Dendritic cell treated with granulocyte-macrophage colony-stimulating factor and Interleukin-4, amounts not matched to agents 40 ng/mL and 50 ng/mL, for 4 days (primary cell): ENCODE measurements around the gene MCC.

ENCODE experiments used
- H3K27ac Mint-ChIP-seq: one replicate; pipeline ENCODE4 v1.8.0; 2022; ENCODE audit warnings: mild to moderate bottlenecking, mixed read lengths
- H3K27me3 Mint-ChIP-seq: one replicate; pipeline ENCODE4 v1.8.0; 2022; ENCODE audit warnings: mild to moderate bottlenecking, mixed read lengths
- H3K36me3 Mint-ChIP-seq: one replicate; pipeline ENCODE4 v1.8.0; 2022; ENCODE audit warnings: low read depth, mixed read lengths
- H3K4me1 Mint-ChIP-seq: one replicate; pipeline ENCODE4 v1.8.0; 2022; ENCODE audit warnings: low read depth, mixed read lengths
- H3K4me3 Mint-ChIP-seq: one replicate; pipeline ENCODE4 v1.8.0; 2022; ENCODE audit warnings: mild to moderate bottlenecking, moderate library complexity, mixed read lengths
- H3K9me3 Mint-ChIP-seq: one replicate; pipeline ENCODE4 v1.8.0; 2022; ENCODE audit warnings: mixed read lengths
- intact Hi-C: fragments of 100-400 bp; cut with micrococcal nuclease; formaldehyde crosslinking; loops from one replicate; pipeline ENCODE4 v1.15.0; 2022

The MCC gene

GRCh38 chr5:113205323-113205722 lies 282.9 kb downstream of the MCC start:
- intact Hi-C loops = no loop called here
- H3K36me3 Mint-ChIP-seq = no peaks in the 10 kb centered on the region
- H3K4me3 Mint-ChIP-seq = no peak overlapping the region
- peaks cover 1% of the 10 kb centered on the region for H3K27me3 Mint-ChIP-seq
- H3K27ac Mint-ChIP-seq = no peak overlapping the region
- H3K4me1 Mint-ChIP-seq = no peaks in the 10 kb centered on the region
- H3K9me3 Mint-ChIP-seq = no peaks in the 10 kb centered on the region

- no peaks in the 10 kb centered on the region for H3K4me1 Mint-ChIP-seq
- no peaks in the 10 kb centered on the region for H3K9me3 Mint-ChIP-seq
- intact Hi-C loops = no loop called here
- peaks cover 1% of the 10 kb centered on the region for H3K27me3 Mint-ChIP-seq
- H3K27ac Mint-ChIP-seq = no peak overlapping the region
- H3K4me3 Mint-ChIP-seq = no peak overlapping the region
- no peaks in the 10 kb centered on the region for H3K36me3 Mint-ChIP-seq
Observed at GRCh38 chr5:113204525-113205161, 283.6 kb downstream of the MCC start.

- H3K4me3 Mint-ChIP-seq = no peak overlapping the region
- H3K27ac Mint-ChIP-seq = no peak overlapping the region
- no peaks in the 10 kb centered on the region for H3K9me3 Mint-ChIP-seq
- no peaks in the 10 kb centered on the region for H3K4me1 Mint-ChIP-seq
- peaks cover 1% of the 10 kb centered on the region for H3K27me3 Mint-ChIP-seq
- no peaks in the 10 kb centered on the region for H3K36me3 Mint-ChIP-seq
- intact Hi-C loops = no loop called here
Observed at GRCh38 chr5:113203916-113204315, 284.3 kb downstream of the MCC start.

GRCh38 chr5:113202746-113203716 lies 285.2 kb downstream of the MCC start:
- intact Hi-C loops = no loop called here
- Mint-ChIP-seq H3K4me1 (no peaks in the 10 kb centered on the region), H3K9me3 (no peaks in the 10 kb centered on the region), H3K27me3 (peaks cover 1% of the 10 kb centered on the region), H3K36me3 (no peaks in the 10 kb centered on the region), H3K4me3 (no peak overlapping the region), H3K27ac (no peak overlapping the region)

- H3K27ac Mint-ChIP-seq = no peak overlapping the region
Observed at GRCh38 chr5:113202287-113202686, 286.0 kb downstream of the MCC start.

GRCh38 chr5:113201715-113202114 lies 286.5 kb downstream of the MCC start:
- Mint-ChIP-seq H3K36me3 (no peaks in the 10 kb centered on the region), H3K9me3 (no peaks in the 10 kb centered on the region), H3K4me3 (no peak overlapping the region), H3K27me3 (peaks cover 3% of the 10 kb centered on the region), H3K4me1 (no peaks in the 10 kb centered on the region), H3K27ac (no peak overlapping the region)
- intact Hi-C loops = no loop called here

More at GRCh38 chr5:113202287-113202686, 286.0 kb downstream of the MCC start:
- intact Hi-C loops = no loop called here
- Mint-ChIP-seq H3K4me1 (no peaks in the 10 kb centered on the region), H3K4me3 (no peak overlapping the region), H3K9me3 (no peaks in the 10 kb centered on the region), H3K27me3 (peaks cover 1% of the 10 kb centered on the region), H3K36me3 (no peaks in the 10 kb centered on the region)

GRCh38 chr5:113199122-113199905 lies 288.9 kb downstream of the MCC start:
- H3K36me3 Mint-ChIP-seq = no peaks in the 10 kb centered on the region
- no peaks in the 10 kb centered on the region for H3K9me3 Mint-ChIP-seq
- H3K27me3 Mint-ChIP-seq = peaks cover 3% of the 10 kb centered on the region
- intact Hi-C loops = no loop called here
- H3K4me3 Mint-ChIP-seq = no peak overlapping the region
- H3K4me1 Mint-ChIP-seq = peaks cover 4% of the 10 kb centered on the region
- H3K27ac Mint-ChIP-seq = no peak overlapping the region

GRCh38 chr5:113197456-113198200 lies 290.6 kb downstream of the MCC start:
- Mint-ChIP-seq H3K4me1 (peaks cover 6% of the 10 kb centered on the region), H3K27ac (no peak overlapping the region), H3K27me3 (peaks cover 3% of the 10 kb centered on the region), H3K36me3 (no peaks in the 10 kb centered on the region), H3K4me3 (no peak overlapping the region), H3K9me3 (no peaks in the 10 kb centered on the region)
- intact Hi-C loops = no loop called here

- intact Hi-C loops = no loop called here
- Mint-ChIP-seq H3K36me3 (no peaks in the 10 kb centered on the region), H3K4me3 (no peak overlapping the region), H3K27ac (no peak overlapping the region), H3K9me3 (no peaks in the 10 kb centered on the region), H3K27me3 (peaks cover 2% of the 10 kb centered on the region), H3K4me1 (peaks cover 6% of the 10 kb centered on the region)
Observed at GRCh38 chr5:113195771-113196170, 292.5 kb downstream of the MCC start.

- Mint-ChIP-seq H3K36me3 (no peaks in the 10 kb centered on the region), H3K27me3 (peaks cover 2% of the 10 kb centered on the region), H3K27ac (no peak overlapping the region), H3K4me3 (no peak overlapping the region), H3K4me1 (peaks cover 6% of the 10 kb centered on the region), H3K9me3 (no peaks in the 10 kb centered on the region)
- intact Hi-C loops = no loop called here
Observed at GRCh38 chr5:113195251-113195650, 293.0 kb downstream of the MCC start.

- H3K27ac Mint-ChIP-seq = no peak overlapping the region
- no peaks in the 10 kb centered on the region for H3K9me3 Mint-ChIP-seq
- intact Hi-C loops = no loop called here
- peaks cover 2% of the 10 kb centered on the region for H3K27me3 Mint-ChIP-seq
- peaks cover 6% of the 10 kb centered on the region for H3K4me1 Mint-ChIP-seq
- no peaks in the 10 kb centered on the region for H3K36me3 Mint-ChIP-seq
- H3K4me3 Mint-ChIP-seq = no peak overlapping the region
Observed at GRCh38 chr5:113194591-113194990, 293.7 kb downstream of the MCC start.

- H3K4me3 Mint-ChIP-seq = no peak overlapping the region
- peaks cover 2% of the 10 kb centered on the region for H3K27me3 Mint-ChIP-seq
- intact Hi-C loops = no loop called here
- no peaks in the 10 kb centered on the region for H3K9me3 Mint-ChIP-seq
- H3K27ac Mint-ChIP-seq = no peak overlapping the region
- H3K4me1 Mint-ChIP-seq = peaks cover 6% of the 10 kb centered on the region
- no peaks in the 10 kb centered on the region for H3K36me3 Mint-ChIP-seq
Observed at GRCh38 chr5:113194125-113194524, 294.1 kb downstream of the MCC start.

GRCh38 chr5:113193311-113193978 lies 294.8 kb downstream of the MCC start:
- Mint-ChIP-seq H3K36me3 (no peaks in the 10 kb centered on the region), H3K9me3 (no peaks in the 10 kb centered on the region), H3K4me1 (peaks cover 6% of the 10 kb centered on the region), H3K4me3 (no peak overlapping the region), H3K27me3 (peaks cover 2% of the 10 kb centered on the region), H3K27ac (no peak overlapping the region)
- intact Hi-C loops = no loop called here
